Natural killer cell (primary cell): ENCODE data around the gene CFAP97. TPM values are rescaled to one million over a fixed set of nuclear protein-coding genes. Genes with fewer than 3 reads are reported as not detected.

Source experiments
- ATAC-seq, 3 donors: fragments of 150-1000 bp in 2 of 3; fragments of 200-7000 bp in 1 of 3; cut with Tn5 transposase; 1 replicate in 1 of 3; 2 replicates in 2 of 3; pipeline ENCODE4 v1.10.0; 2021; ENCODE audit warnings: mild to moderate bottlenecking in 2 of 3, moderate library complexity in 2 of 3
- DNase-seq, 2 donors: peaks; one replicate each; pipeline versions ENCODE4 v3.0.0 to v3.0.0-alpha.2; 2013 to 2021; ENCODE audit warnings: mixed read lengths in 1 of 2
- H3K27ac ChIP-seq: one replicate; pipeline ENCODE4 v1.5.1; 2013; ENCODE audit warnings: mild to moderate bottlenecking, low read length
- H3K27me3 ChIP-seq: one replicate; pipeline ENCODE4 v1.6.1; 2013; ENCODE audit warnings: low read length; ENCODE audit not compliant: control insufficient read depth, insufficient read depth
- H3K36me3 ChIP-seq: one replicate; pipeline ENCODE4 v1.6.1; 2013; ENCODE audit warnings: low read length; ENCODE audit not compliant: control insufficient read depth, insufficient read depth
- H3K4me1 ChIP-seq: one replicate; pipeline ENCODE4 v1.6.1; 2013; ENCODE audit warnings: low read length; ENCODE audit not compliant: control insufficient read depth, insufficient read depth
- H3K4me3 ChIP-seq: one replicate; pipeline ENCODE4 v1.5.1; 2013; ENCODE audit warnings: low read length
- H3K9me3 ChIP-seq: one replicate; pipeline ENCODE4 v1.6.1; 2013; ENCODE audit warnings: low read length; ENCODE audit not compliant: control insufficient read depth, insufficient read depth
- H3K27ac Mint-ChIP-seq, 2 donors: one replicate each; pipeline ENCODE4 v1.8.0; 2022; ENCODE audit warnings: mild to moderate bottlenecking in 2 of 2, mixed read lengths in 2 of 2, moderate library complexity in 1 of 2
- H3K27me3 Mint-ChIP-seq, 2 donors: one replicate each; pipeline ENCODE4 v1.8.0; 2022; ENCODE audit warnings: low read depth in 2 of 2, mixed read lengths in 2 of 2
- H3K36me3 Mint-ChIP-seq: one replicate; pipeline ENCODE4 v1.8.0; 2022; ENCODE audit warnings: mixed read lengths
- H3K4me1 Mint-ChIP-seq, 2 donors: one replicate each; pipeline ENCODE4 v1.8.0; 2022; ENCODE audit warnings: mixed read lengths in 2 of 2
- H3K4me3 Mint-ChIP-seq: one replicate; pipeline ENCODE4 v1.8.0; 2022; ENCODE audit warnings: mild to moderate bottlenecking, moderate library complexity, mixed read lengths
- H3K9me3 Mint-ChIP-seq, 2 donors: one replicate each; pipeline ENCODE4 v1.8.0; 2022; ENCODE audit warnings: mixed read lengths in 2 of 2
- CTCF ChIP-seq: fragments of 200-600 bp; IDR thresholded peaks from one replicate; pipeline ENCODE4 v1.8.0; 2022; ENCODE audit warnings: antibody characterized with exemption
- WGBS: methylation state at CpG from one replicate; pipeline ENCODE4 v1.1.7; 2013; ENCODE audit warnings: missing lambda C conversion rate; ENCODE audit not compliant: insufficient coverage; 5-methylcytosine and 5-hydroxymethylcytosine counted together
- intact Hi-C: fragments of 100-400 bp; cut with micrococcal nuclease; formaldehyde crosslinking; loops from one replicate; pipeline ENCODE4 v1.14.2; 2022
- total RNA-seq, 4 donors: library from RNA; stranded (reverse); fragments of 120-200 nt in 1 of 4; gene quantifications; one replicate each; pipeline versions ENCODE4 v1.2.3 to v1.2.4, GENCODE V29; 2013 to 2022

Gene CFAP97
- total RNA-seq, 3 donors from 2014 or later (not counting 1 experiment from before 2014, with no cell fraction given): 25.7 to 30.5 (median 25.9) TPM

GRCh38 chr4:185182239-185182638 is 21.6 kb downstream of the CFAP97 start:
- no peaks in the 10 kb centered on the region for H3K4me1 ChIP-seq
- H3K9me3 Mint-ChIP-seq: no peaks in the 10 kb centered on the region
- no peaks in the 10 kb centered on the region for H3K27me3 Mint-ChIP-seq
- H3K27me3 ChIP-seq: no peaks in the 10 kb centered on the region
- H3K27ac Mint-ChIP-seq: no peak overlapping the region
- ATAC-seq: no peak
- H3K36me3 ChIP-seq: no peaks in the 10 kb centered on the region
- no peaks in the 10 kb centered on the region for H3K36me3 Mint-ChIP-seq
- TF ChIP-seq CTCF: no peak
- H3K4me3 ChIP-seq: no peak overlapping the region
- H3K4me3 Mint-ChIP-seq: no peak overlapping the region
- no peak overlapping the region for H3K27ac ChIP-seq
- WGBS: 90% methylated on average over 2 of the region's 2 CpGs
- H3K9me3 ChIP-seq: no peaks in the 10 kb centered on the region
- intact Hi-C loops: no loop called here
- H3K4me1 Mint-ChIP-seq: peaks cover 0 to 22% of the 10 kb centered on the region in 2 donors
- no peak for DNase-seq

- no peaks in the 10 kb centered on the region for H3K9me3 Mint-ChIP-seq
- ATAC-seq (no peak), DNase-seq (no peak)
- H3K27me3 Mint-ChIP-seq: no peaks in the 10 kb centered on the region
- intact Hi-C loops: no loop called here
- WGBS: 73% methylated on average over 3 of the region's 3 CpGs
- H3K27me3 ChIP-seq: no peaks in the 10 kb centered on the region
- H3K9me3 ChIP-seq: no peaks in the 10 kb centered on the region
- peaks cover 0 to 18% of the 10 kb centered on the region in 2 donors for H3K4me1 Mint-ChIP-seq
- no peak overlapping the region for H3K4me3 Mint-ChIP-seq
- H3K4me1 ChIP-seq: no peaks in the 10 kb centered on the region
- peaks cover 8% of the 10 kb centered on the region for H3K36me3 Mint-ChIP-seq
- H3K36me3 ChIP-seq: peaks cover 11% of the 10 kb centered on the region
- H3K4me3 ChIP-seq: no peak overlapping the region
- H3K27ac Mint-ChIP-seq: no peak overlapping the region
- no peak overlapping the region for H3K27ac ChIP-seq
- no peak for TF ChIP-seq CTCF
Observed at GRCh38 chr4:185179488-185179887, 24.3 kb downstream of the CFAP97 start.

- Mint-ChIP-seq H3K4me3 (no peak overlapping the region), H3K36me3 (peaks cover 18% of the 10 kb centered on the region), H3K4me1 (peaks cover 0 to 4% of the 10 kb centered on the region in 2 donors), H3K9me3 (no peaks in the 10 kb centered on the region), H3K27ac (no peak overlapping the region), H3K27me3 (no peaks in the 10 kb centered on the region)
- 64% methylated on average over 2 of the region's 2 CpGs for WGBS
- TF ChIP-seq CTCF: no peak
- intact Hi-C loops: no loop called here
- H3K27me3 ChIP-seq: no peaks in the 10 kb centered on the region
- ATAC-seq (no peak), DNase-seq (no peak)
- H3K4me3 ChIP-seq: no peak overlapping the region
- peaks cover 30% of the 10 kb centered on the region for H3K36me3 ChIP-seq
- no peak overlapping the region for H3K27ac ChIP-seq
- H3K4me1 ChIP-seq: no peaks in the 10 kb centered on the region
- H3K9me3 ChIP-seq: no peaks in the 10 kb centered on the region
Observed at GRCh38 chr4:185171373-185172071, 32.3 kb downstream of the CFAP97 start.

GRCh38 chr4:185167234-185167633 is 36.6 kb downstream of the CFAP97 start:
- ATAC-seq (no peak), DNase-seq (no peak)
- TF ChIP-seq CTCF: no peak
- Mint-ChIP-seq H3K27me3 (no peaks in the 10 kb centered on the region), H3K27ac (no peak overlapping the region), H3K9me3 (no peaks in the 10 kb centered on the region), H3K36me3 (peaks cover 19% of the 10 kb centered on the region), H3K4me3 (no peak overlapping the region), H3K4me1 (peaks cover 17 to 20% of the 10 kb centered on the region in 2 donors)
- intact Hi-C loops: no loop called here
- Histone ChIP-seq H3K4me1 (peaks cover 4% of the 10 kb centered on the region), H3K27ac (no peak overlapping the region), H3K36me3 (peaks cover 29% of the 10 kb centered on the region), H3K4me3 (no peak overlapping the region), H3K27me3 (no peaks in the 10 kb centered on the region), H3K9me3 (no peaks in the 10 kb centered on the region)
- 90% methylated on average over 9 of the region's 9 CpGs for WGBS
